HepG2 (cell line): ENCODE data around the gene THSD4. TPM values are rescaled to one million over a fixed set of nuclear protein-coding genes. Genes with fewer than 3 reads are reported as not detected.

Source experiments
- ADNP ChIP-seq: sonication (generic); formaldehyde crosslinking; IDR thresholded peaks from 2 replicates; pipeline ENCODE4 v1.4.0; 2020; ENCODE audit warnings: missing genetic modification reagents
- ELF1 ChIP-seq: sonication (generic); formaldehyde crosslinking; IDR thresholded peaks from 2 replicates; pipeline ENCODE4 v1.4.0; 2020; ENCODE audit warnings: missing genetic modification reagents
- GABPA ChIP-seq, 2 experiments: IDR thresholded peaks; 2 replicates each; pipeline ENCODE4 v1.6.1; 2011 to 2016; ENCODE audit warnings: low read depth in 2 of 2, low read length in 1 of 2, missing biosample characterization in 1 of 2, missing genetic modification characterization in 1 of 2
- RBM39 ChIP-seq: fragments of 200-400 bp; formaldehyde crosslinking; IDR thresholded peaks from one replicate; pipeline ENCODE4 v1.6.1; 2018; ENCODE audit warnings: antibody characterized with exemption, mild to moderate bottlenecking, low read depth, low read length; ENCODE audit not compliant: poor library complexity, severe bottlenecking
- ZBTB10 ChIP-seq: sonication (generic); formaldehyde crosslinking; IDR thresholded peaks from 2 replicates; pipeline ENCODE4 v1.4.0; 2020; ENCODE audit warnings: missing genetic modification reagents, borderline replicate concordance
- ZNF281 ChIP-seq: sonication (generic); formaldehyde crosslinking; IDR thresholded peaks from 2 replicates; pipeline ENCODE4 v1.4.0; 2020; ENCODE audit warnings: missing genetic modification reagents, borderline replicate concordance
- ZSCAN29 ChIP-seq: sonication (generic); formaldehyde crosslinking; conservative IDR thresholded peaks from 2 replicates; pipeline ENCODE4 v1.4.0; 2020; ENCODE audit warnings: mild to moderate bottlenecking, missing genetic modification reagents
- polyA plus RNA-seq, 8 experiments: library from polyadenylated mRNA; depleted of rRNA in 3 of 8; stranded (reverse) in 7 of 8; unstranded in 1 of 8; fragments of >200 nt; fragmentation: Illumina TruSeq in 4 of 8; extraction: Trizol in 4 of 8; gene quantifications; 2 replicates each; pipeline versions ENCODE4 v1.2.1 to v1.2.3, GENCODE V29; 2011 to 2016; ENCODE audit warnings: low read depth in 4 of 8, missing spikeins in 1 of 8, mixed read lengths in 1 of 8; ENCODE audit not compliant: insufficient read depth in 1 of 8
- total RNA-seq, 5 experiments: library from RNA; depleted of rRNA; stranded (reverse); fragments of >200 nt; fragmentation: Illumina TruSeq; extraction: Trizol; gene quantifications; 2 replicates each; pipeline ENCODE4 v1.2.3, GENCODE V29; 2016; ENCODE audit warnings: low read depth in 1 of 5

Gene THSD4
- total and polyA plus RNA-seq, 2 of the 13 experiments (the other 11 are each of a cell fraction or from before 2014, with no cell fraction given), result 0.07 to 0.21 TPM

GRCh38 chr15:71746719-71747118 lies 631.4 kb downstream of the THSD4 start (continued):
- no peak for TF ChIP-seq ZNF281
- TF ChIP-seq ZBTB10 (CRISPR knock-in tag), result no peak
- TF ChIP-seq ELF1 (CRISPR knock-in tag), result peak; percentile 42; the same call in 1 of the 2 replicates
- TF ChIP-seq ZSCAN29 (CRISPR knock-in tag), result no peak
- 0 out of 2 replicates have a peak, but pooled peaks have one; percentile 16 for TF ChIP-seq ADNP (CRISPR knock-in tag)
- no peak for TF ChIP-seq GABPA (IDR thresholded peaks at IDR 0.05; ENCODE audit: low read depth, low read length)
- TF ChIP-seq GABPA (CRISPR knock-in tag; IDR thresholded peaks at IDR 0.05; ENCODE audit: low read depth), result peak; percentile 41; the same call in 1 of the 2 replicates
- no peak for TF ChIP-seq RBM39
